ENCODE data around the gene ILKAP.

DNA sequence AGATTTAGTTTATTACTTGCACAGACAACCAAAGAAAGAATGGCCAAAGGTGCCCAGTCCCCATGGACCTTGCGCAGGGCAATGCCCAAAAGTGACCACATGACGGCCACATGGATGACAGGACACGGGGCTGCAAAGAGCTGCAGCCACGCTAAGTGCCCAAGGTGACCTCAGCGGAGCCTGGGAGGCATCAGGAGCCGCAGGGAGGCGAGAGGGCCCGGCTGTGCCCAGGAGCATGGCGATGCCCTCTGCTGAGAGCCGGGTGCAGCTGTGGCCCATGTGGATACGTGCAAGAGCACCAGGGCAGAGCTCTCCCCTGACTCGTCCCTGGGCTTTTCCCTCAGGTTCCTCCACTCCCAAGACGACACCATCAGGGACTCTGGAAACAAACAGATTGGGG is 21.6 kb upstream of the ILKAP start:
- TF ChIP-seq, protein P1, sequence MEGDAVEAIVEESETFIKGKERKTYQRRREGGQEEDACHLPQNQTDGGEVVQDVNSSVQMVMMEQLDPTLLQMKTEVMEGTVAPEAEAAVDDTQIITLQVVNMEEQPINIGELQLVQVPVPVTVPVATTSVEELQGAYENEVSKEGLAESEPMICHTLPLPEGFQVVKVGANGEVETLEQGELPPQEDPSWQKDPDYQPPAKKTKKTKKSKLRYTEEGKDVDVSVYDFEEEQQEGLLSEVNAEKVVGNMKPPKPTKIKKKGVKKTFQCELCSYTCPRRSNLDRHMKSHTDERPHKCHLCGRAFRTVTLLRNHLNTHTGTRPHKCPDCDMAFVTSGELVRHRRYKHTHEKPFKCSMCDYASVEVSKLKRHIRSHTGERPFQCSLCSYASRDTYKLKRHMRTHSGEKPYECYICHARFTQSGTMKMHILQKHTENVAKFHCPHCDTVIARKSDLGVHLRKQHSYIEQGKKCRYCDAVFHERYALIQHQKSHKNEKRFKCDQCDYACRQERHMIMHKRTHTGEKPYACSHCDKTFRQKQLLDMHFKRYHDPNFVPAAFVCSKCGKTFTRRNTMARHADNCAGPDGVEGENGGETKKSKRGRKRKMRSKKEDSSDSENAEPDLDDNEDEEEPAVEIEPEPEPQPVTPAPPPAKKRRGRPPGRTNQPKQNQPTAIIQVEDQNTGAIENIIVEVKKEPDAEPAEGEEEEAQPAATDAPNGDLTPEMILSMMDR (IDR thresholded peaks at IDR 0.05) = no peak
- no peak for TF ChIP-seq POLR2AphosphoS5 (IDR thresholded peaks at IDR 0.05)
